PC-9 (cell line): ENCODE results near the gene ARL5A.

Source experiments
- EZH2 ChIP-seq: fragments of 200-600 bp; sonication (generic); IDR thresholded peaks from 2 replicates; pipeline ENCODE4 v1.8.0; 2017; ENCODE audit warnings: antibody characterized with exemption, low read depth
- TF ChIP-seq, protein P1 (sequence below): fragments of 200-600 bp; sonication (generic); conservative IDR thresholded peaks from 2 replicates; pipeline ENCODE4 v1.6.1; 2017; ENCODE audit warnings: mixed run types, antibody characterized with exemption, mild to moderate bottlenecking, moderate library complexity

DNA sequence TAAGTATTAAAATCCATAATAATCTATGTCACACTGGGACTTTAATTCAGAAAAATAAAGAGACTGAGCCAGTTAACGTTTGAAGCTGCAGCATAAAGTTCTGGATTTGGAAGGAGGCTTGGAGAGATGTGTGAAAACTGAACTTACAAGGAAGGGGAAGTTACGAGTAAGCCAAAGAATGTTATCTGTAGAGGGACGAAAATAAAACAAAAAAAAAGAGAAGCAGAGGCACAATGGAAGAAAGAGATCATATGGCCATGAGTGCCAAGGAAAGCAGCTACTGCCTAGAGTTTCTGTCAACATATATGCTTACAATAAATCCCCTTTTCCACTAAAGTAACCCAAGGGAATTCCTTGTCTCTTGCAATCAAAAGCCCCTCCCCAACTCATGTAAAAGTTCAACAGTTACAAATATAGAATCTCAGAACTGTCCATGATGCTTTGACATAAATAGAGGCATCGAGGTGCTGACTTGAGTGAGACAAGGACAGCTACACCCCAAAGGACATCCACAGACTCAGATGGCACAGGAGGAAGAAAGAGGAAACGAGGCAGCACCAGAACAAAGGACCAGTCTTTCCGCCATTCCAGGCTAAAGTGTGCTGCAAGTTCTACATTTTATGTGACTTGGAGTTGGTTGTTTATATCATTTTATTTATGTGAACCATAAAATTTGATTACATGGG lies 16.1 kb upstream of the ARL5A start:
- TF ChIP-seq, protein P1, sequence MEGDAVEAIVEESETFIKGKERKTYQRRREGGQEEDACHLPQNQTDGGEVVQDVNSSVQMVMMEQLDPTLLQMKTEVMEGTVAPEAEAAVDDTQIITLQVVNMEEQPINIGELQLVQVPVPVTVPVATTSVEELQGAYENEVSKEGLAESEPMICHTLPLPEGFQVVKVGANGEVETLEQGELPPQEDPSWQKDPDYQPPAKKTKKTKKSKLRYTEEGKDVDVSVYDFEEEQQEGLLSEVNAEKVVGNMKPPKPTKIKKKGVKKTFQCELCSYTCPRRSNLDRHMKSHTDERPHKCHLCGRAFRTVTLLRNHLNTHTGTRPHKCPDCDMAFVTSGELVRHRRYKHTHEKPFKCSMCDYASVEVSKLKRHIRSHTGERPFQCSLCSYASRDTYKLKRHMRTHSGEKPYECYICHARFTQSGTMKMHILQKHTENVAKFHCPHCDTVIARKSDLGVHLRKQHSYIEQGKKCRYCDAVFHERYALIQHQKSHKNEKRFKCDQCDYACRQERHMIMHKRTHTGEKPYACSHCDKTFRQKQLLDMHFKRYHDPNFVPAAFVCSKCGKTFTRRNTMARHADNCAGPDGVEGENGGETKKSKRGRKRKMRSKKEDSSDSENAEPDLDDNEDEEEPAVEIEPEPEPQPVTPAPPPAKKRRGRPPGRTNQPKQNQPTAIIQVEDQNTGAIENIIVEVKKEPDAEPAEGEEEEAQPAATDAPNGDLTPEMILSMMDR: no peak
- no peak for TF ChIP-seq EZH2
